ENCODE results near the gene KCNG4.

The KCNG4 gene

DNA sequence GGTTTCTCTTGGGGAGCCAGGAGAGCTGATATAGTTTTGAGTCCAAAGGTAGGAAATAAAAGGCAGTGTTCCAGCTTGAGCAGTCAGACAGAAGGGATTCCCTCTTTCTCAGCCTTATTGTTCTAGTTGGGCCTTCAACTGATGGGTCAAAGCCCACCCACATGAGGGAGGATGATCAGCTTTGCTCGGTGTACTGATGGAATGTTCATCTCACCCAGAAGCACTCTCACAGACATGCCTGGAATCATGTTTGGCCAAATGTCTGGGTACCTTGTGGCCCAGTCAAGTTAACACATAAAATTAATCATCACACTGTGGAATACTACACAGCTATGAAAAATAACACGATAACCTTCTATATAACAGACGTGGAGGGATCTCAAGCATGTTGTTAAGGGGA, 23.1 kb upstream of the KCNG4 start:
- no peak for DNase-seq

DNA sequence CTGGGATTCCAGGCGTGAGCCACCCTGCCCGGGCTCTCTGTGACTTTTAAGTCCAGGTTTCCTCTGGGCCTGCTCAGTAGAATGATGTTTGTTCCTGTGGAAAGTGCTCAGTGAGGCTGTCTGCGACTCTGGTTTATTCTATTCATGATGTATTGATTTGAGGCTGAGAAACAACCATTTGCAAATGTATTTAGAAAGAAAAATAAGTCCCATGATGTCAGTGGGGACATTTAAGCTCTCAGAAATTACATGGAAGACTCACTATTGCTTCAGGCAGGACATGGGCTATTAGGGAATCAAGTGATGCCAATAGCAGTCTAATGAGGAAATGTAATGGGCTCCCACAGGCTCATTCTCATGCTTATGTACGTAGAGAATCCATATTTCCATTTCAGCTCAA, 22.2 kb upstream of the KCNG4 start:
- no peak for DNase-seq

DNA sequence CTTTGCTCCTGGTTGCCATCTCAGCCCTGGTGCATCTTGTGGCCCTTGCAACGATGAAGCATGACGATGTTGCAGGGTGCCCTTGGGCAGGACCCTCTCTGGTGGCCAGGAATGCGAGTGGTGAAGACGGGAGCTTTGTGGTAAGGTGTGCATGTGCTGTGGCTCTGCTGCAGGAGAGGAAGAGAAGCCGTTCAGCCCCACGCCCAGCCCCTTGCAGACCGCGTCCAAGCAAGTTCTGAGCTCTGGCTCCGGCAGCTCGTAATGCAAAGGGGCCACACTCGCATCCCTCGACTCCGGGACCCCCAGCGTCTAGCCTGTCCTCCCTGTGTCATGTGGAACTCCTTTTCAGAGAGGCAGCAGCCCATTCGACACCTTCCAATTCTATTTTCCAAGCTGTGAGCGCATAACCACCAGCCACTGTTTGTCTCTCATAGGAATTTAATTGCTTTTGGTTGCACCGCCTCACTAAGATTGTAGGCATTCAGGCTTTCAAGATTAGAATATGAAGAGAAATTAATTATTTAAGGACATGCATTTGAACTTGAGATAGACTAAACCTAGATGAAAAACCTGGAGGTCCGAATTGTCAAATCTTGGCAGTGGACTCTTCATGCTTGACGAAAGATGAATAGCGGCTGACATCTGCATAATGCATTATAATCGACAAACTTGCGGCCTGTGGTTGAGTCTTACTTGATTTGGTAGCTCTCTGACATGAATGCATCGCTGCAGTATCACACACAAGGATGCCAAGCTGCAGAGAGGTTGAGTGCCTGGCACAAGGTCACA, 21.1 kb upstream of the KCNG4 start:
- no peak for DNase-seq

DNA sequence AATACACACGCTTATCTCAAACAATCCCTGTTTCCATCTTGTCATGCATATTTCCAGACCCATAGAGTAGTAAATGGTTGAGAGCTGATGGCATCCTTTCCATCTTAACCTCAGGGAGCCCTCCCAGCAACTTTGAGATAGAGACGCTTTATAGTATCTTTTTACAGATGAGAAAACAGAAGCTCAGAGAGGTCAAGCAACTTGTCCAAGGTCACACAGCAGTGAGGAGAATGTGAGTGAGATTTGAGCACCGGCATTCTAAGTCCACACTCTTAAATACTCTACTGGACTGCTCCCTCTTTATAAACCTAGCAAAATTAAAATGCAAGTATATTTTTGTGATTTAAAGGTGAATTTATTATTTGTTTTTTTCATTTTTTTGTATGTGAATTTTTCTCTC, 19.9 kb upstream of the KCNG4 start:
- DNase-seq, result no peak

DNA sequence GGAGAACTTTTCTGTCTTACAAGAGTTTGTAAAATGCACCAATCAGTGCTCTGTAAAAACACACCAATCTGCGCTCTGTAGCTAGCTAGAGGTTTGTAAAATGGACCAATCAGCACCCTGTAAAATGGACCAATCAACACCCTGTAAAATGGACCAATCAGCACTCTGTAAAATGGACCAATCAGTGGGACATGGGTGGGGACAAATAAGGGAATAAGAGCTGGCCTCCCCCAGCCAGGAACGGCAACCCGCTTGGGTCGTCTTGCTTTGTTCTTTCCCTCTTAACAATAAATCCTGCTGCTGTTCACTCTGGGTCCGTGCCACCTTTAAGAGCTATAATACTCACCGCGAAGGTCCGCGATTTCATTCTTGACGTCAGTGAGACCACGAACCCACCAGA, 18.5 kb upstream of the KCNG4 start:
- DNase-seq, result no peak

DNA sequence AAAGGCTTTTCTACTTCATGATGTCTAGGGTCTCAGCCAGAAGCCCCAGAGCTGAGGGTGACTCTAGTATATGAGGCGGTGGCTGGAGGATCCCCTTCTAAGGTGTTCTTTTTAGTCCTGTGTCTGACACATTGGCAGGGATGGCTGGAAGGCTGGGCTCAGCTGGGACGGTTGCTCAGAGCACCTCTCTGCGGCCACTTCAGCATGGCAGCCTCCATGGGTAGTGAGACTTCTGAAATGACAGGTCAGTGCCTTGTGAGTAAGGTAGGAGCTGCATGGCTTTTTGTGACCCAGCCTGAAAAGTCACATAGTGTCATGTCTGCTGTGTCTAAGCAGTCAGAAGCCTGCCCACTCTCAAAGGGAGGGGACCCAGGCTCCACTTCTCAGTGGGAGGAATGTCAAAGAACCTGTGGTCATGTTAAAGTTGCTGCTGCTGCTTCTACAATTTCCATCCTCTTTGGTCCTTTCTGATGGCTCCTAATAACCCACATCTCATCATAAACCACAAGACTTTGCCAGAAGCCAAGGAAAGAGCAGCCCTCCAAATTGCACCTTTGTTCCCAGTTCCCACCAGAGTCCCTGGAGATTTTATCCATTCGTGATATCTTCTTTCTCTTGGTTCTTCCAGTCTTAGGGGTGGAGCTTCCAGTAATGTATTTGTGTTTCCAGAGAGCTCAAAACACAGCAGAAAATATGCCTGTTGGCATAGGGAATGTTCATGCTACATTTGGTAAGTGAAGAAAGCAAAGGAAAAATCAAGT, 15.4 kb upstream of the KCNG4 start:
- no peak for DNase-seq

DNA sequence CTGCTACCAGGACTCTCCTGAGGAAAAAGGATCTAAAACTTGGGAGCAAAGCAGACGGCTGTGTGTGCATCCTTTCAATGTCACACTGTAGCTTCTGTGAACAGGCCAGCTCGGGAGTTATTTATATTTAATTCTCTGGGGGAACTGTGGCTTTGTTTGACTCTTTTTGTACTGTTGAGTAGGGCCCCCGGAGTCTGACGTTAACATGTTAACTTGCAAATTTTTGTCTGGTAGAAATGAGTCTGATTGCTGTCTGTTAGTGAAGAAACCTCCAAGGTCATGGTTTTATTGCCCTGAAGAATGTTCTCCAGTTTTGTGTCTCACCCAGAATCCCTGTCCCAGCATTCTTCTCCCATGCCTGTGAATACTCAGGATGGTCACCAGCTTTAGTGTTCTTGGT, 14.2 kb upstream of the KCNG4 start:
- DNase-seq, result no peak

DNA sequence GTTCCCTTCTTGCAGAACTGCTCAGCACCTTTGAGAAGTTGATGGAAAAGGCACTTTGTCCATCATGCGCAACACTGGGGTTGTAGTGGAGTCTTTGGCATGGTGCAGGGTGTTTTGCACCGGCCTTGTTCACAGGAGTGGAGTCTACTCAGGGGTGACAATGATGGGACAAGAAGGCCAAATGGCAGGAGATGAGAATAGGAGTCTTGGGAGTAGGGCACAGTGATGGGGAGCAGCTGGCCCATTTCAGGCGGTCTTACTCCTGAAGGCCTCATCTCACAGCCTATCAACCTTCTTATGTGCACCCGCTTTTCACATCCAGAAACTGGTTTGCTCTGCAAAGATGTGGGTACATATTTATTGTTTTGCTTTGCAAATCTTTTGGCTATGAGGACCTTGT, 13.4 kb upstream of the KCNG4 start:
- no peak for DNase-seq

DNA sequence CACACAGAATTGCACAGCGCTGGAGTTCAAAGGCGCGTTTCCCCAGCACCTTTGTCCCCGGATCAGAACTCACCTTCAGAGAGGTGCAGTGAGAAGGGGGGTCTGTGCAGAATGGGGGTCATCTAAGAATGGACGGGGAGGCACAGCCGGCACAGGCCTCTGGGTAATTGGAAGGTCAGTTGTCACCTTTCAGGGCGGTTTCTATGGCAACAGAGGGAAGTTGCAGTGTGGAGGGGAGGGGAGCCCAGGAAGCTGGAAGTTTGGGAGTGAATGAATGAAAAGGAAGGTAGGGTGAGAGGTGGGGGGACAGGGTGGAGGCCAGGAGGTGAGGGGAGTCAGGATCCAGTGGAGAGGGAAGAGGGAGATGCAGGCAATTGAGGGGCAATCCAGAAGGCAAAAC, 12.4 kb upstream of the KCNG4 start:
- DNase-seq, result no peak

DNA sequence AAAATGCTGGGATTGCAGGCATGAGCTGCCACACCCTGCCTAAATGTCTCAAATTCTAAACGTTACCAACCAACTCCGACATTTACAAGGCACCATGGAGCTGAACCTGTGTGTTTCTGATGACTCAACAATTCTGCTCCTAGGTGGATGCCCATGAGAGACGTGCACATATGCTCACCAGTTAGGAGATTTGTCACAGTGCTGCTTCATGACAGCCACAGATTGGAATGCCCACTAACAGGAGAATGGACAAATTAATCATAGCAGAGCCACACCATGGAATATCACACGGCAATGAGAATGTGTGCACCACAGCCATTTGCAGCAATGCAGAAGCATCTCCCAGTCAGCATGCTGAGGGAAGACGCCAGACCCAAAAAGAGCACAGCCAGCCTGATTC, 8.0 kb upstream of the KCNG4 start:
- no peak for DNase-seq

DNA sequence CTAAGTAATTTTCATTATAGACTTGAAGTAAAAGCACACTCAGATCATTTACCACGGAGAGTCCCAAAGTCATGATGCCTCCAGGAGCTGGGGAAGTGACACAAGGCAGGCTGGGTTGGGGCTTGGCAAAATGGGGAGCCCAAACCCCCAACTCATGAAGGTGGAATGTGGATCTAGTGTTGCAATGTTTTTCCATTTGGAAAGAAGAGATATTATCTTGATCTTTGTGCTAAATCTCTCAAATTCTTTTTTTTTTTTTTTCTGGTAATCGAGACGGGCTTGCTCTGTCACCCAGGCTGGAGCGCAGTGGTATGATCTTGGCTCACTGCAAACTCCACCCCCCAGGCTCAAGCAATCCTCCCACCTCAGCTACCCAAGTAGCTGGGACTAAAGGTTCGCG, 7.5 kb upstream of the KCNG4 start:
- no peak for DNase-seq

DNA sequence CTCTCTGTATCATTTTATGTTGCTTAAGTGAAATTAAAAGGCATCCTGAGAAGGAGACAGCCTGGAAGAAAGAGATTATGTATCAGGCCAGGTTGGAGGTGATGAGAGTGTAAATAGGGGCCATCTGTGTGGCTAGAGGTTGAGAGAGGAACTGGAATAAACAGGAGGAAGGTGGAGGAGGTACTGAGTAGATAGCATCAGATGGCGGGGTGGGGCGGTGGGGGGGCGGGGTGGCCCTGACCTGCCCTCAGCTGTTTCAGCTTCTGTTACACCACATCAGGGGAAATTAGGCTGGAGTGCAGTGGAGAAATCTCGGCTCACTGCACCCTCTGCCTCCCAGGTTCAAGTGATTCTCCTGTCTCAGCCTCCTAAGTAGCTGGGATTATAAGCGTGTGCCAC, 6.9 kb upstream of the KCNG4 start:
- DNase-seq, result no peak

DNA sequence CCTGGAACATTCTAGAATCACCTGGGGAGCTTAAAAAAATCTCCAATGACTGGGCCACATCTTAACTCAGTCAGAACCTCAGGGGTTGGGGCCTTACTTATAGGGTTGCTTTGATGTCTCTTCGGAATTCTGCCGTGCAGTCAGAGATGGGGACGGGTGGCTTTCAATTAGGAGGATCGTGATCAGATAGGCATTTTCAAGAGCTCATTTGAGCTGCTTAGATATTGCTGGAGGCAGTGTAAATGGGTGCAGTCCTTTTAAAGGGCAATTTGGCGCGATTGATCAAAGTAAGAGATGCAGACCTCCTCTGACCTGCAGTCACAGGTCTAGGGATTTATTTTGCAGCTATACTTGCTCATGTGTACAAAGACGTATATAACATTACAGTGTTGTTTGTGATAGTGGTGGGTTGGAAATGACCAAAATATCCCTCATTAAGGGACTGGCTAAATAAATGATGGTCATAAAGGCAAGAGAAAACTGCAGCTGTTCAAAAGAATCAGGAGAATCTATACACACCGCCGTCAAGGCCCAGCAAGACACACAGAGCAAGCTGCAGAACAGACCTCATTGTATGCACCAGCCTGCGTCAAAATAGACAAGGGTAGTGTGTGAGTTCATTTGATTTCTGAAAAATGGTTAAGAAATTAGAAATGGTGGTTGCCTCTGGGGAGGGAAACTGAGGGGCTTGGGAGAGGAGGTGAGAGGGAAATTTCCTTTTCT, 6.3 kb upstream of the KCNG4 start:
- DNase-seq, result no peak

DNA sequence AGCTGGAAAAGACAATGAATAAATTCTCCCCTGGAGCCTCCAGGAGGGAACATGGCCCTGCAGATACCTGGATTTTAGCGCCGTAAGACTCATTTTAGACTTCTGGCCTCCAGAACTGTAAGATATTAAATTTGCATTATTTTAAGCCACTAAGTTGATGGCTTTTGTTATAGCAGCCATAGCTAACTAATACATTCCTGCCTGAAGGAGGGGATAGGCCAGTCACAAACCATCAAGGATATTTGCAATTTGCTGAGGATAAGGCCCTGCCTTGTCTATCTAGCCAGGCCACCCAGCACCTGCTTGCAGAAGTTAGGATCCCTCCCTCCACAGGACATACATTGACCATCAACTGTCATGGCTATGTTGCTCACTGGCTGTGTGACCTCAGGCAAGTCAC, 4.9 kb upstream of the KCNG4 start:
- no peak for DNase-seq

DNA sequence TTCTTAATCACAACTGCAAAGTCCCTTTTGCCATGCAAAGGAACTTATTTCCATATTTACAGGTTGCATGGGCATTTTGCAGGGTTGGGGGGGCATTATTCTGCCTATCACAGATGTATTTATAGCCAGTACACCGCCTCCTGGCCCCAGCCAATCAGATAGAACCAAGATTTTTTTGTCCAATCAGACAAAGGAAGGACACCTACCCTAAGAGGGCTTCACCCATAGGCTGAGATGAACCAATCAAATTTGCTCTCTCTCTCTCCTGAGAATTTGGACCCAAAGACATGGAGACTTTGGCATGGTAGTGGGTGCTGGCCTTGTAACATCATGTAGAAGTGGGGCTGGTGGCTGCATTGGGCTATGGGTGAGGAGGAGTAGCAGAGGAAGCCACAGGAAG, 3.9 kb upstream of the KCNG4 start:
- no peak for DNase-seq

DNA sequence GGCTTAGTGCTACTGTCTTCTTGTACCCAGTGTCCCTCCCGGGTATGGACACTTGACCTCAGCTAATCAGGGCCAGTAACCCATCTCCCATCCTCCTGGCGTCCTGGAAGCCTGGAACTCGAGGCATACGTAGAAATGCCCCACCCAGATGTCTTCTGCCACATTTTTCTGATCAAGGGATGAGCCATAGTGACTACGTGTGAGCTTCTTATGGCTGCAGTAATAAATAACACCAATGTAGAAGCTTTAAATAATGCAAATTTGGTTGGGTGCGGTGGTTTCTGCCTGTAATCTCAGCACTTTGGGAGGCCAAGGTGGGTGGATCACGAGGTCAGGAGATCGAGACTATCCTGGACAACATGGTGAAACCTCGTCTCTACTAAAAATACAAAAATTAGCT, 3.0 kb upstream of the KCNG4 start:
- DNase-seq, result no peak

DNA sequence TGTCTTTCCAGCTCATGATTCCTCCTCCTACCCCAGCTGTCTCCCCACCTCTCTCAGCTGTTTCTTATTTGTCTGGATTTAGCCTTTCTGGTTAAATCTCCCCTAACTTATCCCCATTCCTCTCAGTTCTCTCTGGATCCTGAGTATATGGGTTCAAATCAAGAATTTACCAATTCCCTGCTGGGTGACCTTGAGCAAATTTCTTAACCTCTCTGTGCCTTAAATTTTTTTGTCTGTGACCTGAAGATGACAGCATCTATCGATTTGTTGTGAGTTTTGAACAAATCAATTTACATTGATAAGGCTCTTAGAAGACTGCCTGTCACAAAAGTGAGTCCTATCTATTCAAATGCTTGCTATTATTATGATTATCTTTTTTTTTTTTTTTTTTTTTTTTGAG, 2.0 kb upstream of the KCNG4 start:
- no peak for DNase-seq

DNA sequence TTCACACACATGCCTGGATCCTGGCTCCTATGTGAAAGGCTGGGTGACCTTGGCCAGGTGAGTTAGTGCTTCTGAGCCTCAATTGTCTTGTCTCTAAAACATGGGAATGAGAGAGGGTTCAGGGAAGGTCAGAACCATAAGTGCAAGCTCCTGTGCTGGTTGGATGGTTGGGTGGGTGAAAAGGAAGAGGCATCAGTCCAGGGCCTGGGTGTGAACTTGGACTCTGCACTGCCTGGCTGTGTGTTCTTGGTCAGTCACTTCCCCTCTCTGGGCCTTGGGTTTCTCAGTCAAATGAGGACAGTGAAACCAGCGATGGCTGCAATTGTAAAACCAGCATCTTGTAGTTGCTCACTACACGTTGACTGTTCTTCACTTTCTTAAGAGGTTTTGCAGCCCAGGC, 643 bp upstream of the KCNG4 start:
- no peak for DNase-seq

DNA sequence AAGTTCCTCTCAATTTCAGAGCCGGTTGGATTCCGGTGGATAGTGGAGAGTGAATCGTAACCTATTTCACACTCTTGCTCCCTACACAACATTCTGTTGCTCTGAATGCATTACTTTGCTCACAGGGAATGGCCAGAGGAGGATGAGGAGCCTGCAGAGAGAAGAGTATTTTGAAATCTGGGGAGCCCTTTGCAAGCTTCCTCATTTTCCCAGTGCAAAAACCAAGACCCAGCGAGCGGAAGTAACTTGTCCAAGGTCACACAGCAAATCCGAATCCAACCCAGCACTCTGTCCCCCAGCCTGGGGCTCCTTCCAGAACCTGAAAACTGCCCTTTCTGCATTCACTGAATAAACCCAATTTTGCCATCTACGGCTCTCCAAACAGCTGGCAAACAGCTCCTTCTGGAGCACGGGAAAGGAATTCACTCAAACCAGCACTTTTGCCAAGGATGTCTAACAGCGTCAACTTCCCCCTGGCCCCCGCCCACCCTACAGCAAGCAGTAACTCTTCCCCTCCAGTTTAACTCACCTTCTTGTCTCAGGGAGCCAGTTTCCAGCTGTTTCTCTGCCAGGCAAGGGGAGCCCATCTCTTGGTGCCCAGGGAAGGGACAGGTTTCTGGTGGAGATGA, 557 bp downstream of the KCNG4 start:
- no peak for DNase-seq

DNA sequence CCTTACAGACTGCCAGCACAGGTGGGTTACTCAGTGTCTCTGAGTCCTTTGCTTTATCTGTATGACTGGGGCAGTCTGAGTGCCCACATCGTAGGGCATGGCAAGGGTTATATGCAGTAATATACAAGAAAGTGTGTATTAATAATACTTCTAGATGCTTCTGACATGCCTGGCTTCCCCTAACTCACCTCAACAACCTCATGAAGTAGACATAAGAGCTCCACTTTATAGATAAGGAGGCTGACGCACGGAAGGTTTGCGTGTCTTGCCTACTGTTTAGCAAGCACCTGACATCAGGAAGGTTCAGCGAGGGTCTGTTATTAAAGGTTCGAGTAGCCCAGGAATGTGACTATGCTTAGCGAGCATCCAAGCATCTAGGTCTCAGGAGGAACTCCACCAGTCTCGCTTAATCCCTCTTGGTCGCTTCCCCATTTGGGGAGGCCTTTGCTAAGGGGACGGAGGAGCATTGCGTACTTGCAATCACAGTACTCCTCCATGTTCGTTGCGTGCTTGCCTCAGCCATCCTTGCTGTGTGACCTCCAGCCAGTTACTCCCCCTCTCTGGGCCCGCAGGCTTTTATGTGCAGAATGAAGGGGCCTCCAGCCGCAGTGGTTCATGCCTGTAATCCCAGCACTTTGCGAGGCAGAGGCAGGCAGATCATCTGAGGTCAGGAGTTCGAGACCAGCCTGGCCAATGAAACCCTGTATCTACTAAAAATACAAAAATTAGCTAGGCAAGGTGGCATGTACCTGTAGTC, 1.6 kb downstream of the KCNG4 start:
- no peak for DNase-seq

DNA sequence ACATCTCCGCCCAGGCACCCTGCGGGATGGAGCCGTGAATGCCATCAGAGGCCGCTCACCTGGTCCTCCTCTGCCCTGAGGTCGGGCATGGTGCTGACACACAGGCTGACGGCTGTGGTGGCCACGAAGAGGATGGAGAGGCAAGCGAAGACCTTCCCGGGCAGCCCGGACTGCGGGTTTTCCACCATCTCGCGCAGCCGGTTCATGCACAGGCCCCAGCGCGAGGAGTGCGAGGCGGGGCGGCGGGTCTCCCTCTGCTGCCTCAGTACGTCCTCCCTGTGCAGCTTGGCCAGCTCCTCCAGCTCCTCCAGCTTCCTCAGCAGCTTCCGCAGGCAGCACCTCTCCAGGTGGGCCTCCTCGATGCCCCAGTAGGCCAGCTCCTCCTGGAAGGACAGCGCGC, 3.1 kb downstream of the KCNG4 start:
- no peak for DNase-seq

DNA sequence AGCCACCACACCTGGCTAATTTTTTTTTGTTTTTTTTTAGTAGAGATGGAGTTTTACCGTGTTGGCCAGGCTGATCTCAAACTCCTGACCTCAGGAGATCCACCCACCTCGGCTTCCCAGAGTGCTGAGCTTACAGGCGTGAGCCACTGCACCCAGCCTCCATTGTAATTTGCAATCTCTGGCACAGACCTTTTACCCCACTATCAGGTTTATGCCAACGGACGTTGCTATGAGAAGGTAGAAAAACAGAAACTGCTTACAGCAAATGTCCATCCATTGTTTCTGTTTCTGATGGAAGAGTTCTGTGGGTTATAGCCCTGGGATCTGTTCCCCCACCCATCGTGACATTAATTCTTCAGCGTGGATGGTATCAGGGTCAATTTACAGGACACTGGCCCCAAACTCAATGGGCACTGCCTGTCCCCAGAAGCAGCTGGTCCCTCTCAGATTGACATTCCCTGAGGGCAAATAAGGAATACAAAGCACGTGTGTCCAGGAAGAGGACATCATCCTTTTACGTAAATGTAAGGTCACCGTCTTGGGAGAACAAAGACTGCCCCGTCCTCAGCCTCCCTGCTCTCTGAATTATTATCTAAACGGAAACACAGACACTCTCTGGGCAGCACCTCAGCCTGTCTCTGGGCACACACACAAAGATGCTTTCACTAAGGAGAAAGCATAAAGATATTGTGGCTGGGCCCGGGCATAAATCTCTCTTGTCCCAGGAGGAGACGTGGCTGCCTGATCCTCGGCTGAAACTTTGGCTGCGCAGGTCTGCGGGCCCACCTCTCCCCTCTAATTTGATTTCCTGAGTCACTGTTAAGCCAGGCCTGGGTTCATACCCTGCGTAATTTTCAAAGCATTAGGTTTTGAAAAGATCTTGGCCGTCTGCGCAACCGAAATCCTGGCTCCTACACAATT, 5.2 kb downstream of the KCNG4 start:
- no peak for DNase-seq

Measured in amniotic stem cell (primary cell).